ENCODE results near the gene ZBTB8B. TPM values are rescaled to one million over a fixed set of nuclear protein-coding genes. Genes with fewer than 3 reads are reported as not detected.
A peak's percentile ranks its signal among the peaks of the same experiment; 100 is the strongest.
"Not testable (repeated sequence)": the region's sequence is repeated elsewhere in the genome, so short reads cannot be mapped to it uniquely, and the experiment has no call there.

Gene ZBTB8B
- polyA plus RNA-seq (2013, experiment 1 of 2; ENCODE audit: insufficient read length), result 0.01 TPM
- polyA plus RNA-seq (2013, experiment 2 of 2; ENCODE audit: insufficient read length), result 0.01 TPM

GRCh38 chr1:32464716-32465577 is at the start of gene ZBTB8B:
TSS of gene ZBTB8B (plus strand) at chr1:32465072. CDS start at chr1:32470625, 5,553 bp downstream.
- peak; percentile 55 for DNase-seq

GRCh38 chr1:32421775-32422174 is 43.1 kb upstream of the ZBTB8B start:
- DNase-seq, result no peak

GRCh38 chr1:32426489-32427255 is 38.2 kb upstream of the ZBTB8B start:
- DNase-seq, result no peak

- DNase-seq, result no peak
Measured at GRCh38 chr1:32427264-32427963, 37.5 kb upstream of the ZBTB8B start.

- DNase-seq, result no peak
Measured at GRCh38 chr1:32431736-32432400, 33.0 kb upstream of the ZBTB8B start.

GRCh38 chr1:32438136-32438535 is 26.7 kb upstream of the ZBTB8B start:
- DNase-seq, result no peak

GRCh38 chr1:32438777-32439176 is 26.1 kb upstream of the ZBTB8B start:
- not testable (repeated sequence) for DNase-seq

GRCh38 chr1:32441467-32441866 is 23.4 kb upstream of the ZBTB8B start:
- DNase-seq, result not testable (repeated sequence)

GRCh38 chr1:32447469-32448185 is 17.2 kb upstream of the ZBTB8B start:
- peak; percentile 90 for DNase-seq

- peak; percentile 65 for DNase-seq
Measured at GRCh38 chr1:32448186-32448772, 16.6 kb upstream of the ZBTB8B start.

- peak; percentile 7 for DNase-seq
Measured at GRCh38 chr1:32448773-32449456, 16.0 kb upstream of the ZBTB8B start.

GRCh38 chr1:32449457-32449831 is 15.4 kb upstream of the ZBTB8B start:
- DNase-seq, result not testable (repeated sequence)

- DNase-seq, result peak; percentile 5
Measured at GRCh38 chr1:32454726-32455125, 10.1 kb upstream of the ZBTB8B start.

- DNase-seq, result no peak
Measured at GRCh38 chr1:32455958-32456357, 8.9 kb upstream of the ZBTB8B start.

GRCh38 chr1:32458798-32459197 is 6.1 kb upstream of the ZBTB8B start:
- not testable (repeated sequence) for DNase-seq

- DNase-seq, result not testable (repeated sequence)
Measured at GRCh38 chr1:32462977-32463376, 1.9 kb upstream of the ZBTB8B start.

- peak; percentile 2 for DNase-seq
Measured at GRCh38 chr1:32464191-32464715, 619 bp upstream of the ZBTB8B start.

GRCh38 chr1:32465578-32465933 is 684 bp downstream of the ZBTB8B start:
- DNase-seq, result no peak

GRCh38 chr1:32466761-32467160 is 1.9 kb downstream of the ZBTB8B start:
- no peak for DNase-seq

- DNase-seq, result no peak
Measured at GRCh38 chr1:32468791-32469190, 3.9 kb downstream of the ZBTB8B start.
